Ascending aorta (tissue), 2 donors: ENCODE measurements around the gene TIPARP. TPM values are rescaled to one million over a fixed set of nuclear protein-coding genes. Genes with fewer than 3 reads are reported as not detected.
"Not testable (repeated sequence)": the region's sequence is repeated elsewhere in the genome, so short reads cannot be mapped to it uniquely, and the experiment has no call there.

Experiments
- DNase-seq, 2 donors: peaks; one replicate each; pipeline ENCODE4 v3.0.0-alpha.2; 2019; ENCODE audit warnings: low spot score in 2 of 2
- H3K27ac ChIP-seq, 2 donors: fragments of 200-600 bp; sonication (generic); one replicate each; pipeline ENCODE4 v1.5.1; 2016 to 2017; ENCODE audit warnings: mild to moderate bottlenecking in 1 of 2
- H3K27me3 ChIP-seq: fragments of 200-600 bp; sonication (generic); one replicate; pipeline ENCODE4 v1.5.1; 2017
- H3K36me3 ChIP-seq, 2 donors: fragments of 200-600 bp; sonication (generic); one replicate each; pipeline ENCODE4 v1.5.1; 2016
- H3K4me1 ChIP-seq, 2 donors: fragments of 200-600 bp; sonication (generic); one replicate each; pipeline ENCODE4 v1.5.1; 2016 to 2017; ENCODE audit warnings: mild to moderate bottlenecking in 1 of 2
- H3K4me3 ChIP-seq, 2 donors: fragments of 200-600 bp; sonication (generic); one replicate each; pipeline ENCODE4 v1.5.1; 2016 to 2017; ENCODE audit warnings: mild to moderate bottlenecking in 1 of 2
- H3K9me3 ChIP-seq, 2 donors: fragments of 200-600 bp; sonication (generic); one replicate each; pipeline ENCODE4 v1.5.1; 2016
- intact Hi-C: fragments of 100-400 bp; cut with DNase I; formaldehyde crosslinking; loops from one replicate; pipeline ENCODE4 v1.15.1; 2023
- total RNA-seq: library from RNA; depleted of rRNA; stranded (reverse); fragments of >200 nt; gene quantifications from one replicate; pipeline ENCODE4 v1.1.0, GENCODE V29; 2016
- TF ChIP-seq, protein P1 (sequence below), 3 experiments: fragments of 200-600 bp in 2 of 3; fragments of 450-650 bp in 1 of 3; sonication (generic) in 2 of 3; IDR thresholded peaks; one replicate each; pipeline ENCODE4 v1.5.1; 2016 to 2019; ENCODE audit warnings: antibody characterized with exemption in 3 of 3, mild to moderate bottlenecking in 1 of 3, moderate library complexity in 1 of 3

TIPARP gene
- total RNA-seq, 1 donor from 2014 or later, result 7.2 TPM

DNA sequence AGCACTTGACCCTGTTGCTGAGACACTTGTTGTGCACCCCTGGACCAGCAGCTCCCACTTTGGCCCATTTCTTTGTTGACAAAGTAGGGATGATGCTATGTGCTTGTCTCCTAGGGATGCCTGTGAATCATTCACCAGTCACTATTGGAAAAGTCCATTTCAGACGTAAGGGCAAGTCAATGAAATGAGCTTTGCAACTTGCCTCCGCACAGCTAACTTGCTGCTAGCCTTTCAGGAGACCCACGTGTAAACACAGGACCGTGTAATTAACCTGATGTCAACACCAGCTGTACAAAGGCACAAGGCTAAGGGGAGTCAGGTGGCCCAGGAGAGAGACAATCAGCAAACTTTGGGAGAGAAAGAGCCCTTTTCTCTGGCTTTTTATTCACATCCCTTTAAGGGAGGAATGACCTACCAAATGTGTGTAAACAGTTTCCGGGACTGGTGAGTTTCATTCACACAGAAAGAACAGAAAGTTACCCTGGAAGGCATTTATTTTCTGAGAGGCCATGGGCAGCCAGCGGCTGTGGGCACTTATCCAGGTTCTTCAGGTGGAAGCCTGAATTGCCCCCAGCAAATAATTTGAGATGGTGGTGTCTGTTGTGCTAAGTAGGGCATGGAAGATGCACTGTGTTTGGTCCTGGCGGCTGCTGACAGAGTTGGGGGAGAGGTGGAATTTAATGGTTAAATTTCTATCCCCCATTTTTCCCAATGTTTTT, 54.0 kb downstream of the TIPARP start:
- Histone ChIP-seq H3K4me3 (no peak overlapping the region), H3K36me3 (no peaks in the 10 kb centered on the region), H3K27ac (no peak overlapping the region), H3K27me3 (no peaks in the 10 kb centered on the region), H3K9me3 (no peaks in the 10 kb centered on the region), H3K4me1 (no peaks in the 10 kb centered on the region)
- intact Hi-C loops, result no loop called here
- DNase-seq, result no peak
- TF ChIP-seq, protein P1, sequence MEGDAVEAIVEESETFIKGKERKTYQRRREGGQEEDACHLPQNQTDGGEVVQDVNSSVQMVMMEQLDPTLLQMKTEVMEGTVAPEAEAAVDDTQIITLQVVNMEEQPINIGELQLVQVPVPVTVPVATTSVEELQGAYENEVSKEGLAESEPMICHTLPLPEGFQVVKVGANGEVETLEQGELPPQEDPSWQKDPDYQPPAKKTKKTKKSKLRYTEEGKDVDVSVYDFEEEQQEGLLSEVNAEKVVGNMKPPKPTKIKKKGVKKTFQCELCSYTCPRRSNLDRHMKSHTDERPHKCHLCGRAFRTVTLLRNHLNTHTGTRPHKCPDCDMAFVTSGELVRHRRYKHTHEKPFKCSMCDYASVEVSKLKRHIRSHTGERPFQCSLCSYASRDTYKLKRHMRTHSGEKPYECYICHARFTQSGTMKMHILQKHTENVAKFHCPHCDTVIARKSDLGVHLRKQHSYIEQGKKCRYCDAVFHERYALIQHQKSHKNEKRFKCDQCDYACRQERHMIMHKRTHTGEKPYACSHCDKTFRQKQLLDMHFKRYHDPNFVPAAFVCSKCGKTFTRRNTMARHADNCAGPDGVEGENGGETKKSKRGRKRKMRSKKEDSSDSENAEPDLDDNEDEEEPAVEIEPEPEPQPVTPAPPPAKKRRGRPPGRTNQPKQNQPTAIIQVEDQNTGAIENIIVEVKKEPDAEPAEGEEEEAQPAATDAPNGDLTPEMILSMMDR (IDR thresholded peaks at IDR 0.05), result no peak

DNA sequence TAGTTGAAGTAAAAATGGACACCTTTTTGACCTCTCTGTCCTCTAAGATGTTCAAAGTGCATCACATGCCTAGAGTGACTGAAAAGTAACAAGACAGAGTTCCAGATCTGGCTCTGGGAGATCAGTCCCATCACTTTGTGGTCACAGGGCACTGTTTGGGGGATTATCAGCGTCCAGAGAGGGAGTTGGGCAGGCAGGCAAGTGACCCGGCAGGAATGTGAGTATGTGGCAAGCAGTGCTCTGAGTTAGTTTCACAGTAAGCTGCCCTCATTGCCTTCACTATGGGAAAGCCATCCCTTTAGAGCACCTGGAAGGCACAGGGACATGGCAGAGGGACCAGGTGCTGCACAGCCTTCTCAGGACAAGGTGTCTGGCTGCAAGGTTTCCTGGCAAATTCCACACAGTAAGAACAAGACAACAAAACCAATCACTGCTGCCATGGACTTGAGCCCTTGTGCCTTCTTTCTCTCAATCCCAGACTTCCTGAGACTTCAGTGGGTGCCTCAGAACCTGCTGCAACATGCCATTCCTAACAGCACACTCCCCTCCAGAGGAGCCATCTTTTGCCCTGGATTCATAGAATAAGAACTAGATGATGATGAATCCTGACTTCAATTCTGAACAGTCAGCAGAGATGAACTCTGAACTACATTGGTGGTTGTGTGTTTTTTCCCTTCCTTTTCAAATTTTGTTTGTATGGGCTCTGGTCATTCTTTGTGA, 55.2 kb downstream of the TIPARP start:
- Histone ChIP-seq H3K9me3 (no peaks in the 10 kb centered on the region), H3K36me3 (no peaks in the 10 kb centered on the region)

DNA sequence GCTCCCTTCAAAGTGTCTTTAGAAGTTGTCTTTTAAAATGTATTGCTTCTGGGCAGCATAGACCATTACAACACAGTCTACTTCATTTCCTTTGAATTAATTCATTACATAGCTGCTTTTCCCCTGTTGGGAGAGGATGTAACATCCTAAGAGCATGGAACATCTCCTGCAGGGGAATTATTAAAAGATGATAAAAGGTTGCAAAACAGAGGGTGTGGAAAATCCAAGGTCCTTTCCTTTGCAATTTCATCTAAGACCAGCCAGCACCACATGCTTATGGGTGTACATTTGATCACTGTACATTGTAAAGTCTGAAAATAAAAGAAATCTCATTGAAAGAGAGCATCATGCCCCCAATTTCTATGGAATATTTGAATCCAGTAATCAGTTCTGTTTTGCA, 57.4 kb downstream of the TIPARP start:
- DNase-seq, result no peak

More for the DNA sequence above, 55.2 kb downstream of the TIPARP start:
- DNase-seq, result no peak
- Histone ChIP-seq H3K27me3 (no peaks in the 10 kb centered on the region), H3K27ac (no peak overlapping the region), H3K4me1 (no peaks in the 10 kb centered on the region), H3K4me3 (no peak overlapping the region)
- intact Hi-C loops, result no loop called here
- TF ChIP-seq, protein P1 (IDR thresholded peaks at IDR 0.05), result no peak

DNA sequence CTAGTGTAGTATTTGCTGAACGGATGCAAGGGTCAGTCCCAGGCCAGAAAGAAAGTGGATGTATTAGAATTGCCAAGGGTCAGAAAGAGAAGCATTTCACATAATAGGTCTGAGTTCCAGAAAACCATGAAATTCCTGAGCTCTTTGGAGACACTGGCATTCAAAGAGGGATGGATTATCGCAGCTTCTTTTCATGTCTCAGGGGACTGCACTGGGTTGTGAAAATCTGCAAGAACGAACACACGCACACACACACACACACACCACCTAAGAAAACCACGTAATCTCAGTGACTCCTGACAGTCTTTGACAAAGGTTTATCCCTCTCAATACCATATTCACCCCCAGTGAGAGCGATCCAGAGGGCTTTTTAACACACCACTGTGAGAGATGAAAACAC, 57.9 kb downstream of the TIPARP start:
- TF ChIP-seq, protein P1 (IDR thresholded peaks at IDR 0.05), result no peak
- intact Hi-C loops, result no loop called here
- H3K4me3 ChIP-seq, result no peak overlapping the region

More for the DNA sequence above, 57.4 kb downstream of the TIPARP start:
- H3K4me3 ChIP-seq, result no peak overlapping the region
- H3K36me3 ChIP-seq, result no peaks in the 10 kb centered on the region
- intact Hi-C loops, result no loop called here
- no peak overlapping the region for H3K27ac ChIP-seq
- no peaks in the 10 kb centered on the region for H3K27me3 ChIP-seq
- no peaks in the 10 kb centered on the region for H3K4me1 ChIP-seq
- H3K9me3 ChIP-seq, result no peaks in the 10 kb centered on the region
- TF ChIP-seq, protein P1 (IDR thresholded peaks at IDR 0.05), result no peak

DNA sequence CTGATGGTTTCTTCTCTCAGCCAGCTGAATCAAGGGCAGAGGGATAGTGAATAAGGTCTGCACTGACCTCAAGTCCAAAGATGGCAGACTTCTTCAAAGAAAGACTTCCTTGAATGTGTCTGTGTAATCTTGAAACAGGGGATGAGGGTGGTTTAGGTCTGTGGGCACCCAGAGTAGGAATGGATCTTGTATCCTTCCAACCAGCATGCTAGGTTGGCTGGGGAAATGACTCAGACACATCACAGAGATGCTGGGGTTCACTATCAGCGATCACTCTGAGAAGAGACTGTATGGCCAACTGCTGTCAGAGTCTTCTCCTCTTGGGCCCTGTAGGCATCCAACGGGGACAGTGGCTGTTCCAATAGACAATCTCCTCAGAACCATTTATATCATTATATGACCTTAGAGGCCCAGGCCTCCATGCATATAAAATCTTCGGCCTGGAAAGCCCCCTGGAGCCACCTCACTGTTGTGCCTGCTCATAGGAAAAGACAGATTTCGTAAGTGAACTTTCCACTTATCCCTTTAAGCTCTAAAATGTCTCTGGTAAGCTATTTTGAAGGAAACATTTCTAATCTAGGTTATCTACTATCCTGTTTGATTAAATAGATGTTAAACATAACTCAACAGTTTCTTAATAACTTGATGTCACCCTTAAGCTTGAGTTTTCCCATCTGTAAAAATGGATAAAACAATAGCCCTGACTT, 58.5 kb downstream of the TIPARP start:
- intact Hi-C loops, result no loop called here
- no peaks in the 10 kb centered on the region for H3K4me1 ChIP-seq
- no peak for DNase-seq

More for the DNA sequence above, 57.9 kb downstream of the TIPARP start:
- DNase-seq, result no peak
- no peaks in the 10 kb centered on the region for H3K9me3 ChIP-seq
- no peaks in the 10 kb centered on the region for H3K27me3 ChIP-seq
- no peaks in the 10 kb centered on the region for H3K4me1 ChIP-seq
- no peaks in the 10 kb centered on the region for H3K36me3 ChIP-seq
- H3K27ac ChIP-seq, result no peak overlapping the region

DNA sequence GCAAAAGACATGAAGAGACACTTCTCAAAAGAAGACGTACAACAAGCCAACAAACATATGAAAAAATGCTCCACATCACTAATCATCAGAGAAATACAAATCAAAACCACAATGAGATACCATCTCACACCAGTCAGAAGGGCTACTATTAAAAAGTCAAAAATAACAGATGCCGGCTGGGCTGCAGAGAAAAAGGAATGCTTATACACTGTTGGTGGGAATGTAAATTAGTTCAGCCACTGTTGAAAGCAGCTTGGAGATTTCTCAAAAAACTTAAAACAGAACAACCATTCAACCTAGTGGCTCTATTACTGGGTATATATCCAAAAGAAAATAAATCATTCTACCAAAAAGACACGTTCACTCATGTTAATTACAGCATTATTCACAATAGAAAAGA, 60.3 kb downstream of the TIPARP start:
- intact Hi-C loops, H3K27me3 ChIP-seq, H3K27ac ChIP-seq, H3K4me1 ChIP-seq, DNase-seq, H3K9me3 ChIP-seq, H3K36me3 ChIP-seq, H3K4me3 ChIP-seq: not testable (repeated sequence)

More for the DNA sequence above, 58.5 kb downstream of the TIPARP start:
- Histone ChIP-seq H3K36me3 (no peaks in the 10 kb centered on the region), H3K27me3 (no peaks in the 10 kb centered on the region), H3K4me3 (no peak overlapping the region), H3K9me3 (no peaks in the 10 kb centered on the region), H3K27ac (no peak overlapping the region)
- TF ChIP-seq, protein P1 (IDR thresholded peaks at IDR 0.05), result no peak
